T-helper 2 cell treated with Interferon-gamma antibody and Interleukin-4, amounts not matched to agents 5 μg/mL and 100 μg/mL, for 36 hours (primary cell): ENCODE measurements around the gene AK4.
A peak's percentile ranks its signal among the peaks of the same experiment; 100 is the strongest.
"Not testable (repeated sequence)": the region's sequence is repeated elsewhere in the genome, so short reads cannot be mapped to it uniquely, and the experiment has no call there.

Experiments used
- DNase-seq: peaks from one replicate; pipeline ENCODE4 v3.0.0; 2021; ENCODE audit warnings: low spot score
- H3K27ac Mint-ChIP-seq: one replicate; pipeline ENCODE4 v1.8.0; 2021; ENCODE audit warnings: mild to moderate bottlenecking, mixed read lengths
- H3K27me3 Mint-ChIP-seq: one replicate; pipeline ENCODE4 v1.8.0; 2021; ENCODE audit warnings: low read depth, mixed read lengths
- H3K36me3 Mint-ChIP-seq: one replicate; pipeline ENCODE4 v1.8.0; 2021; ENCODE audit warnings: low read depth, mixed read lengths
- H3K4me1 Mint-ChIP-seq: one replicate; pipeline ENCODE4 v1.8.0; 2021; ENCODE audit warnings: low read depth, mixed read lengths
- H3K4me3 Mint-ChIP-seq: one replicate; pipeline ENCODE4 v1.8.0; 2022; ENCODE audit warnings: mild to moderate bottlenecking, moderate library complexity, mixed read lengths
- H3K9me3 Mint-ChIP-seq: one replicate; pipeline ENCODE4 v1.8.0; 2021; ENCODE audit warnings: mixed read lengths

AK4 gene

GRCh38 chr1:65148178-65148547 is at the start of gene AK4:
Gene AK4, plus strand, starts transcription at chr1:65148203. Its CDS starts 205 bp downstream, at chr1:65148408.
- Mint-ChIP-seq H3K36me3 (peaks cover 13% of the 10 kb centered on the region), H3K4me1 (peaks cover 45% of the 10 kb centered on the region), H3K27ac (peak within 1 kb of the TSS; percentile 78), H3K4me3 (peak within 1 kb of the TSS; percentile 91), H3K27me3 (peaks cover 27% of the 10 kb centered on the region)
- DNase-seq, H3K9me3 Mint-ChIP-seq: not testable (repeated sequence)

DNA sequence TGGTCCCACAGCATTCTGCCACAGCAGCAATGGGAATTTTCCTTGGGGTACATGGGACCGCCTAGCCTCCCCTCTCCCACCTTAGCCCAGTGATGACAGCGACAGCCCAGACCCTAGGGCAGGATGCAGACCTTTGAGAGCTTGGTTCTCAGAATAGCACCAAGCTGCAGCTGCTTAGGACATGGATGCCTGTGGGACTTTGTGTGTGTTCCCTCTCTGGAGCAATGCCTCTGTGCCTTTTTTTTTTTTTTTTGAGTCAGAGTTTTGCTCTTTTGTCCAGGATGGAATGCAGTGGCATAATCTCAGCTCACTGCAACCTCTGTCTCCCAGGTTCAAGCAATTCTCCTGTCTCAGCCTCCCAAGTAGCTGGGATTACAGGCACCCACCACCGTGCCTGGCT is 44.2 kb upstream of the AK4 start:
- H3K27ac Mint-ChIP-seq, result no peak overlapping the region
- no peak for DNase-seq
- H3K27me3 Mint-ChIP-seq, result peaks cover 11% of the 10 kb centered on the region
- no peaks in the 10 kb centered on the region for H3K4me1 Mint-ChIP-seq
- H3K36me3 Mint-ChIP-seq, result no peaks in the 10 kb centered on the region
- H3K9me3 Mint-ChIP-seq, result peaks cover 8% of the 10 kb centered on the region
- H3K4me3 Mint-ChIP-seq, result no peak overlapping the region

GRCh38 chr1:65104854-65105534 is 43.0 kb upstream of the AK4 start:
- Mint-ChIP-seq H3K4me3 (no peak overlapping the region), H3K4me1 (no peaks in the 10 kb centered on the region), H3K27ac (no peak overlapping the region), H3K36me3 (no peaks in the 10 kb centered on the region), H3K9me3 (peaks cover 4% of the 10 kb centered on the region), H3K27me3 (peaks cover 13% of the 10 kb centered on the region)
- no peak for DNase-seq

GRCh38 chr1:65105596-65105995 is 42.4 kb upstream of the AK4 start:
- H3K36me3 Mint-ChIP-seq, result no peaks in the 10 kb centered on the region
- no peaks in the 10 kb centered on the region for H3K4me1 Mint-ChIP-seq
- peaks cover 13% of the 10 kb centered on the region for H3K27me3 Mint-ChIP-seq
- H3K4me3 Mint-ChIP-seq, result no peak overlapping the region
- H3K9me3 Mint-ChIP-seq, result peaks cover 4% of the 10 kb centered on the region
- no peak overlapping the region for H3K27ac Mint-ChIP-seq
- DNase-seq, result no peak

DNA sequence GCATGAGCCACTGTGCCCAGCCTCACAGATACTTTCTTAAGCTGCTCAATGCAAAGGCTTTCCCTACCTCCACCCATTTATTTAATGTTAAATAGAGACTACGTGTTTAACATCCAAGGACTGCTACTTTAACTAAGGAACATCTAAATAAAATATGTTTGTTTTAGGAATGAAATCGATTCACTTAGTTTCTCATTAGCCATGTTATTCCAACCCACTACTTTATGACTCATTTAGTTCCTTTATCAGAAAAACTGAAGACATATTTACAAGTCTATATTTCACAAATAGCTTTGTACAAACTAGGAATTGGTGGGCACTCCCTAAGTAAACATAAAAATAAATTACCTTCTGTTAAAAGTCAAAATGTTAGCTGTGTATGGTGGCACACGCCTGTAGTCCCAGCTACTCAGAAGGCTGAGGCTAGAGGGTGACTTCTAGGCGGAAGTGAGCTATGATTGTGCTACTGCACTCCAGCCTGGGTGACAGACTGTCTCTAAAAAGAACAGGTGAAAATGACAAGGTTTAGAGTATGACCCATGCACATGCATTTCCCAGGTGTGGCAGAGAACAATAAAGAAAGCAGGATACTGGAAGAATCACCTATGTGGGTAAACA is 39.9 kb upstream of the AK4 start:
- H3K4me1 Mint-ChIP-seq, result no peaks in the 10 kb centered on the region
- DNase-seq, result no peak
- no peaks in the 10 kb centered on the region for H3K36me3 Mint-ChIP-seq
- H3K27me3 Mint-ChIP-seq, result peaks cover 15% of the 10 kb centered on the region
- no peak overlapping the region for H3K4me3 Mint-ChIP-seq
- no peaks in the 10 kb centered on the region for H3K9me3 Mint-ChIP-seq
- H3K27ac Mint-ChIP-seq, result no peak overlapping the region

GRCh38 chr1:65109487-65109886 is 38.5 kb upstream of the AK4 start:
- Mint-ChIP-seq H3K27ac (no peak overlapping the region), H3K4me1 (no peaks in the 10 kb centered on the region), H3K4me3 (no peak overlapping the region), H3K36me3 (no peaks in the 10 kb centered on the region), H3K27me3 (peaks cover 15% of the 10 kb centered on the region), H3K9me3 (no peaks in the 10 kb centered on the region)
- DNase-seq, result no peak

GRCh38 chr1:65112811-65113210 is 35.2 kb upstream of the AK4 start:
- Mint-ChIP-seq H3K4me1 (no peaks in the 10 kb centered on the region), H3K36me3 (no peaks in the 10 kb centered on the region), H3K27me3 (peaks cover 4% of the 10 kb centered on the region), H3K4me3 (no peak overlapping the region), H3K27ac (no peak overlapping the region), H3K9me3 (no peaks in the 10 kb centered on the region)
- DNase-seq, result no peak

GRCh38 chr1:65113298-65113697 is 34.7 kb upstream of the AK4 start:
- H3K27me3 Mint-ChIP-seq, result peaks cover 4% of the 10 kb centered on the region
- no peak overlapping the region for H3K4me3 Mint-ChIP-seq
- no peaks in the 10 kb centered on the region for H3K36me3 Mint-ChIP-seq
- no peaks in the 10 kb centered on the region for H3K4me1 Mint-ChIP-seq
- no peak overlapping the region for H3K27ac Mint-ChIP-seq
- no peaks in the 10 kb centered on the region for H3K9me3 Mint-ChIP-seq
- DNase-seq, result no peak

- DNase-seq, result no peak
- peaks cover 4% of the 10 kb centered on the region for H3K27me3 Mint-ChIP-seq
Observed at GRCh38 chr1:65114322-65114721, 33.7 kb upstream of the AK4 start.

DNA sequence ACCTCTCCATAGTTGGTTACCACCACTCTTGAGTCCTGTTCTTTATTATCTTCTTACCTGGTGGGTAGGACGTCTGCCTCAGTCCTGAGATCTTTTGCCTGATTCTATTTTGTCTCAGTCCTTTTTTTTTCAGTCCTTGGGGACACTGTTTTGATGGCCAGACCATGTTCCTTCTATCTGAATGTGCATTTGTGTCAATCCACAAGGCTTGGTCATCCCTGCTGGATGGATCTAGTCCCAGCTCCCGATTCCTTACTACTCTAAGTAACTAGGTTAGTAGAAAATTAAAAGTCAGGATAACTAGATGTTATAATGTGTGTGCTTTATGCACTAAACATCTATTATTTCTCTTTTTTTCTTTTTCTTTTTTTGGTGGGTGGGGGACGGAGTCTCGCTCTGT is 28.1 kb upstream of the AK4 start:
- H3K9me3 Mint-ChIP-seq, result no peaks in the 10 kb centered on the region
- no peak for DNase-seq
- no peak overlapping the region for H3K4me3 Mint-ChIP-seq
- no peaks in the 10 kb centered on the region for H3K4me1 Mint-ChIP-seq
- H3K36me3 Mint-ChIP-seq, result no peaks in the 10 kb centered on the region
- peaks cover 5% of the 10 kb centered on the region for H3K27me3 Mint-ChIP-seq
- no peak overlapping the region for H3K27ac Mint-ChIP-seq

More at GRCh38 chr1:65114322-65114721, 33.7 kb upstream of the AK4 start:
- H3K4me3 Mint-ChIP-seq, result no peak overlapping the region
- H3K27ac Mint-ChIP-seq, result no peak overlapping the region
- H3K4me1 Mint-ChIP-seq, result no peaks in the 10 kb centered on the region
- no peaks in the 10 kb centered on the region for H3K9me3 Mint-ChIP-seq
- no peaks in the 10 kb centered on the region for H3K36me3 Mint-ChIP-seq

- H3K4me1 Mint-ChIP-seq, H3K36me3 Mint-ChIP-seq: not testable (repeated sequence)
Observed at GRCh38 chr1:65129104-65129503, 18.9 kb upstream of the AK4 start.

DNA sequence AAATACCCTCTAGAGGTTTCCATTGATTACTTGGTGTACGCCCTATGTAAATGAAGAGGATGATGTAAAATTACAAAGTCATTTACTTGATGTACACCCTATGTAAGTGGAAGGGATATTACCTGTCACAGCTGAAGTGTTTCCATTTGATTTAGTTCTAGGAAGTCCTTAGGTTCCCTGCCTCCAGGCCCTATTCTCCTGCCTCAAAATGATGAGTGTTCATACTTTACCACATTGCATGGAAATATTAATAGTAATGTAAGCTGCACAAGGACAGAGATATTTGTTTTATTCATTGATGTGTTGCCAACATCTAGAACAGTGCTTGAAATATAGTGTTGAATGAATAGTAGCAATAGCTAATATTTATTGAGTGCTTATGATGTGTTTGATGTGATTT is 9.5 kb upstream of the AK4 start:
- DNase-seq, result no peak
- H3K4me1 Mint-ChIP-seq, result peaks cover 3% of the 10 kb centered on the region
- H3K9me3 Mint-ChIP-seq, result no peaks in the 10 kb centered on the region
- no peak overlapping the region for H3K27ac Mint-ChIP-seq
- no peak overlapping the region for H3K4me3 Mint-ChIP-seq
- peaks cover 15% of the 10 kb centered on the region for H3K27me3 Mint-ChIP-seq
- no peaks in the 10 kb centered on the region for H3K36me3 Mint-ChIP-seq

More at GRCh38 chr1:65129104-65129503, 18.9 kb upstream of the AK4 start:
- DNase-seq, H3K4me3 Mint-ChIP-seq, H3K27ac Mint-ChIP-seq, H3K9me3 Mint-ChIP-seq, H3K27me3 Mint-ChIP-seq: not testable (repeated sequence)

GRCh38 chr1:65139793-65140192 is 8.2 kb upstream of the AK4 start:
- H3K27ac Mint-ChIP-seq, result not testable (repeated sequence)

GRCh38 chr1:65141394-65141793 is 6.6 kb upstream of the AK4 start:
- Mint-ChIP-seq H3K9me3 (no peaks in the 10 kb centered on the region), H3K4me1 (peaks cover 12% of the 10 kb centered on the region), H3K27ac (no peak overlapping the region), H3K27me3 (peaks cover 36% of the 10 kb centered on the region), H3K4me3 (no peak overlapping the region), H3K36me3 (no peaks in the 10 kb centered on the region)
- no peak for DNase-seq

More at GRCh38 chr1:65139793-65140192, 8.2 kb upstream of the AK4 start:
- peaks cover 23% of the 10 kb centered on the region for H3K27me3 Mint-ChIP-seq
- not testable (repeated sequence) for H3K4me1 Mint-ChIP-seq, DNase-seq, H3K9me3 Mint-ChIP-seq, H3K36me3 Mint-ChIP-seq, H3K4me3 Mint-ChIP-seq

GRCh38 chr1:65141918-65142317 is 6.1 kb upstream of the AK4 start:
- H3K27ac Mint-ChIP-seq, result no peak overlapping the region
- DNase-seq, result no peak
- H3K27me3 Mint-ChIP-seq, result peaks cover 39% of the 10 kb centered on the region
- H3K4me3 Mint-ChIP-seq, result no peak overlapping the region
- H3K4me1 Mint-ChIP-seq, result peaks cover 17% of the 10 kb centered on the region
- no peaks in the 10 kb centered on the region for H3K9me3 Mint-ChIP-seq
- H3K36me3 Mint-ChIP-seq, result no peaks in the 10 kb centered on the region
